Muscle layer of duodenum (tissue), 2 donors: ENCODE results near the gene SCN10A.

Source experiments
- H3K27ac ChIP-seq: one replicate; pipeline ENCODE4 v1.7.0; 2013; ENCODE audit warnings: mild to moderate bottlenecking, low read length
- H3K27me3 ChIP-seq: one replicate; pipeline ENCODE4 v1.7.0; 2013; ENCODE audit warnings: low read depth, mild to moderate bottlenecking, control low read depth, low read length
- H3K36me3 ChIP-seq, 2 donors: one replicate each; pipeline ENCODE4 v1.7.0; 2013; ENCODE audit warnings: low read length in 2 of 2, control low read depth in 1 of 2, mild to moderate bottlenecking in 1 of 2; ENCODE audit not compliant: insufficient read depth in 2 of 2, control insufficient read depth in 1 of 2
- H3K4me1 ChIP-seq, 2 donors: one replicate each; pipeline ENCODE4 v1.7.0; 2013; ENCODE audit warnings: low read length in 2 of 2, mild to moderate bottlenecking in 2 of 2, control low read depth in 1 of 2, moderate library complexity in 1 of 2; ENCODE audit not compliant: insufficient read depth in 2 of 2, control insufficient read depth in 1 of 2
- H3K4me3 ChIP-seq, 2 donors: one replicate each; pipeline ENCODE4 v1.7.0; 2013; ENCODE audit warnings: low read length in 2 of 2, low read depth in 1 of 2, mild to moderate bottlenecking in 1 of 2
- H3K9me3 ChIP-seq, 2 donors: one replicate each; pipeline ENCODE4 v1.7.0; 2013; ENCODE audit warnings: low read length in 2 of 2, control low read depth in 1 of 2, mild to moderate bottlenecking in 1 of 2; ENCODE audit not compliant: control insufficient read depth in 1 of 2
- donor health status: healthy.

Gene SCN10A

DNA sequence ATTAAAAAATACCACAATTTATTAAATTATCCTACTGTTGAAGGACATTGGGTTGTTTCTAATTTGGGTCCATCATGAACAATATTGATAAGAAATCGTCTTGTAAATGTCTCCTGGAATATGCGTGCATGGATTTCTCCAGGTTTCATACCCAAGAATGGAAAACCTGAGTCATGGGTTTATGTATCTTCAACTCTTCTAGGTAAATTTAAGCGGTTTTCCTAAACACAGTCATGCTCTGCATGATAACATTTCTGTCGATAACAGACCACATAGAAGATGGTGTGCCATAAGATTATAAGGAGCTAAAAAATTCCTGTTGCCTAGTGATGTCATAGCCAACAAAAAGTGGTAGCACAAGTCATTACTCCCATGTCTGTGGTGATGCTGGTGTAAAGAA lies 126.7 kb downstream of the SCN10A start:
- no peak overlapping the region for H3K4me3 ChIP-seq
- no peaks in the 10 kb centered on the region for H3K4me1 ChIP-seq
- H3K27ac ChIP-seq, result no peak overlapping the region
- no peaks in the 10 kb centered on the region for H3K27me3 ChIP-seq
- no peaks in the 10 kb centered on the region for H3K36me3 ChIP-seq
- H3K9me3 ChIP-seq, result no peaks in the 10 kb centered on the region

DNA sequence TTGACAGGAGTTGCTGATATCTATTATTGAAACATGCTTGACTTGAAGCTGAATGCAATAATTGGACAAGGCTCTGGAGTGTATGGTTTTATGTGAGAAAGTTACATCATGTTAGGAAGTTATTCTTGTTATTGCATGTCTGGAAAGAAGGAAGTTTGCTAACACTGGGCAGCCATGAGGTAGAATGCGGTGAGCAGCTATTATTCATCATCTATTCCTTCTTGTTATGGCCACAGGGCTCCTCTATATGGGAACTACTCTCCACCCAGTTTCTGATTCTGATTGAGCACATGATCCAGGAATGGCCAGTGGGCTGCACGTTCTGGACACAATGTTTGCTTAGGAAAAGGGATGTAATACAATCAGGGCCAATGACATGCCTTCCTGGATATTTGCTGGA lies 128.7 kb downstream of the SCN10A start:
- no peaks in the 10 kb centered on the region for H3K9me3 ChIP-seq
- H3K27ac ChIP-seq, result no peak overlapping the region
- H3K27me3 ChIP-seq, result no peaks in the 10 kb centered on the region
- H3K36me3 ChIP-seq, result no peaks in the 10 kb centered on the region
- no peak overlapping the region for H3K4me3 ChIP-seq
- H3K4me1 ChIP-seq, result no peaks in the 10 kb centered on the region

DNA sequence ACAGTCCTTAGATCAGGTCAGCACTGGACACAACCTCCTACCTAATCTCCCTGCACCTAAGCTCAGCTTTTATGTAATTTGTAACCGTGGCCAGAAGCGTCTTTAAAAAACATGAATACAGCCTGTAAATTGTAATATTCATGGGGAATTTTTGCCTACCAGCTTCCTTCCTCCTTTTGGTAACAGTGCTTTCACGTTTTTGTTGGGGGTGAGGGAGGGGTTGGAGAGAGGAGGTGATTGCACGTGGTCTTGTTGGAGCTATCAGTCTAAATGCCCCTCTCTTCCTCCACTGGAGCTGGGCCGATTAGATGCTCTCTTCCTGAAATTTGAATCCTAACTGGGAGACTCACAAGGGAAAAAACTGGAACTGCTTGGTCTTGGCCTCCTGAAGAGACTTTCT lies 131.5 kb downstream of the SCN10A start:
- H3K27ac ChIP-seq, result no peak overlapping the region
- H3K9me3 ChIP-seq, result no peaks in the 10 kb centered on the region
- H3K36me3 ChIP-seq, result no peaks in the 10 kb centered on the region
- H3K27me3 ChIP-seq, result no peaks in the 10 kb centered on the region
- H3K4me3 ChIP-seq, result no peak overlapping the region
- no peaks in the 10 kb centered on the region for H3K4me1 ChIP-seq

DNA sequence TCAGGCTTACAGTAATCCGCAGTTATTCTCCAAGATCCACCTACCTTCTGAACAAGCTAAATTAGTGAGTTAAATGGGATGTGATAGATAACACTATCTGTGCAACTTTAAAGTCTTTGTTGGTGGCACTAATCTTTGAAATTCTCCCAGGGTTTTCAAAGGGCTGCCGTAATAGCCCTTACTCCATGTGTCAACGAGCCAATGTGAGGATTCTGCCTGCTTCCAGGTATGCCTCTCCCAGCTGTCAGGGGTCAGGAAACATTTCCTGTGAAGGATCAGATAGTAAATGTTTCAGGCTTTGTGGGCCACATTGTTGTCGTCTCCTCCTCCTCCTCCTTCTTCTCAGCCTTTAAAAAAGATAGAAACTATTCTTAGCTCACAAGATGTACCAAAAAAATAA lies 146.3 kb downstream of the SCN10A start:
- no peaks in the 10 kb centered on the region for H3K36me3 ChIP-seq
- H3K9me3 ChIP-seq, result peaks cover 0 to 3% of the 10 kb centered on the region in 2 donors
- no peaks in the 10 kb centered on the region for H3K27me3 ChIP-seq
- H3K4me3 ChIP-seq, result no peak overlapping the region
- no peak overlapping the region for H3K27ac ChIP-seq
- no peaks in the 10 kb centered on the region for H3K4me1 ChIP-seq

DNA sequence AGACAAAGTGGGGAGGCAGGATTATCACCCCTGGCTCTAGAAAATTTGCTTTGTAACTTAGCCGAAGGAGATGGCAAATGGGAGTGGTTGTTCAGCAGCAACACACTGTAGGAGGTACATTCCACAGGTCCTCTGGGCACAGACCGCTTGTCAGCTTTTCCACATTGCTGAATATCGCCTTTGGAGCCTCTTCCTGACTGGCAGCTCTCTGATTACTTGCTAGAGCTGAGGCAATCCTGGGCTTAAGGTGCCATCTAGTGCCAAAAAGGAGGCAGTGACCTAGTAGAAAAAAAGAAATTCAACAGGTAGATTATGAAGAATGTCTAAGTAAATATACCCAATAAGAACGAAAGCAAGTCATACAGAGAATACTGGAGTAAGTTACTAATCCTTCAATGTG lies 153.5 kb downstream of the SCN10A start:
- Histone ChIP-seq H3K4me1 (no peaks in the 10 kb centered on the region), H3K9me3 (peaks cover 0 to 9% of the 10 kb centered on the region in 2 donors), H3K27me3 (peaks cover 1% of the 10 kb centered on the region), H3K27ac (no peak overlapping the region), H3K4me3 (no peak overlapping the region), H3K36me3 (no peaks in the 10 kb centered on the region)

DNA sequence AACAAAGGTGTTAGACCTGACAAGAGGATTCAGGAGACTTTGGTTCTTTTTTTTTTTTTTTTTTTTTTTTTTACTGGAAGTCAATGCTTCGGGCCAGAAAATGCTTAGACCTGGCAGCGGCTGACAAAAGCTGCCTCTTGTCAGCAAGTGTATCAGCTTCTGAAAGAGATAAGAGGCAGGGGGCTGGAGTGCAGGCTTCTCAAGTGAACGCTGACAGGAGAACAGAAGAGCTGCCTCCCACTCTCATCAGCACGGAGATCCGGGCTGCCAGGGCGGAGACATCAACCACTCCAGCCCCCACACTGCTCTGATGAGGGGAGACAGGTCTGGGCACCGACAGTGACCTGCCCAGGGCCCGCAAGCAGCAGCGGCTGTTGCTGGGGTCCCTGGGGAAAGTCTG lies 157.2 kb downstream of the SCN10A start:
- Histone ChIP-seq H3K36me3 (no peaks in the 10 kb centered on the region), H3K27ac (no peak overlapping the region), H3K4me1 (no peaks in the 10 kb centered on the region), H3K4me3 (no peak overlapping the region), H3K27me3 (peaks cover 9% of the 10 kb centered on the region), H3K9me3 (peaks cover 0 to 9% of the 10 kb centered on the region in 2 donors)

DNA sequence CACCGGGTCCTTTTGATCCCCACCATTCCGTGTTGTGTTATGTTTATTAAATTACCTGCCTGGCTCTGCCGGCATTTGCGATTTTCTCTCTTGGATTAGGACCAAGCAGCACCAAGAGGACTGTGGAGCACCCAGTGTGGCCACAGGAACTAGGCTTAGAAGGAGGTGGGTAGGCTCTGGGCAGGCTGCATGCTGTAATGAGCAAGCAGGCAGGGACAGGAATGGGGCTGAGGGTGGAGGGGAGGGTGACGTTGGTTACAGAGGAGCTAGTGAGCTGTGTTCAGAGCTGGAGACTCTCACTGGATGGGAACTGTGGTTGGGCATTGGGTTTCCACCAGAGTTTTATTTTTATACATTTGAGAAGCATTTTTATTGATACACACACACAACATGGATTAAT lies 158.6 kb downstream of the SCN10A start:
- H3K27ac ChIP-seq, result no peak overlapping the region
- no peaks in the 10 kb centered on the region for H3K36me3 ChIP-seq
- H3K4me1 ChIP-seq, result no peaks in the 10 kb centered on the region
- H3K4me3 ChIP-seq, result no peak overlapping the region
- peaks cover 9% of the 10 kb centered on the region for H3K27me3 ChIP-seq
- peaks cover 0 to 4% of the 10 kb centered on the region in 2 donors for H3K9me3 ChIP-seq

DNA sequence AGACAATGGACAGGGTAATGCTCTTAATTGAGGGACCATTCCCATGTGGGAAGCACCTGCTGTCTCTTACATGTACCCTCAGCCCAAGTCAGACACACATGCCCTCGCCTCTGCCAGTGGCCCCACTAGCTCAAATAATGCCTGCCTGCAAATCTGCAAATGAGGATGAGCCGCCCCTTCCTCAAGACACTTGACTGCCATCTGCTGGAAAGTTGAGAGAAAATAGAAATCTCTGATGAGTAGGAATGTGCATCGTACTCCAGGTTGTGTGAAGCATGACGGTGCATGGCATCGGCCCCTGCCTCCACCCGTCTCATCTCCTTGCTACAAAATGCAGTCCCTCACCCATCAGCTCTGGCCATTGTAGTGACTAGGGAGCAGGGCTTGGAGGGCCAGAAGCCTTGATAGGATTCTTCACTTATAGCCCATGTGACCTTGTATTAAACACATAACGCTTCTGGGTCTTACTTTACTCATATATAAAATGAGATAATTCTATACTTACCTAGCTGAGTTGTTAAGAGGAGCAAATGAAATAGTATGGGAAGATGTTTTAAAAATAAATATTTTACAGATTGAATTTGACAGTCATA lies 160.2 kb downstream of the SCN10A start:
- no peaks in the 10 kb centered on the region for H3K9me3 ChIP-seq
- peaks cover 9% of the 10 kb centered on the region for H3K27me3 ChIP-seq
- no peak overlapping the region for H3K4me3 ChIP-seq
- H3K4me1 ChIP-seq, result peaks cover 0 to 4% of the 10 kb centered on the region in 2 donors
- no peak overlapping the region for H3K27ac ChIP-seq
- H3K36me3 ChIP-seq, result no peaks in the 10 kb centered on the region

DNA sequence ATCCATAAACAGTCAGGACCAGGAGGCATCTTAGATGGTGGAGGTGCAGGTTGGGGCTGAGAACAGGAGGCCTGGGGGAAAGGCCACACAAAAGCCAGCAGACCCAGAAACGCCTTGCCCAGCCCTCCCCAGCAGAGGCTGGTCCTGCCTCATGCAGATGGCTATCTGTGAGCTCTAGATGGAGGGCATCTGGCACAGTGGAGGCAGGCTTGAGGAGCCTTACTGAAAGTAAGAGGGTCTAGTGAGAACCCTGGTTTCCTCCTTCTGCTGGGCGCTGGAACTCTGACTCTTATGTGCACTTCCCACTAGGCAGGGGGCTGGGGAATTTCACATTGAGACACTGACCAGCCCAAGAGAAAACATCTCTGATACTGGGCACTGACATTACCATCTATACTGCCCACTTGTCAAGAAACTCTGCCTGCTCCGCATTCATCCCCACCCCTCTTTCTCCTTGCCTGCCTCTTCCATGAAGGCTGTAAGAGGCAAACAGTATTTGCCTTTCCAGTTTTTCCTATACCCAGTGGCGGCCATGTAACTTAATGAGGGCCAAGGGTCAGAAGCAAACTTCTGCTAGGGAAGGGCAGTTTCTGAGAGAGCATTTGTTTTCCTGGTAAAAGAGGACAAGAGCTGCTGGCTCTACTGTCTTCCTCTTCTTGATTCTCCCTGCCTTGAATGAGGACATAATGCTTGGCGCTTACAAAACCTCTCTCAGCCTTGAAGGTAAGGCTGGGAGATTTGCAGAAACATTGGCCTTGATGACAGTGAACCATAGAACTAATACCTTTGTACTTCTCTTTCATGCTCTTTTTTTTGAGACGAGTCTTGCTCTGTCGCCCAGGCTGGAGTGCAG lies 162.1 kb downstream of the SCN10A start:
- Histone ChIP-seq H3K4me1 (peaks cover 0 to 15% of the 10 kb centered on the region in 2 donors), H3K36me3 (no peaks in the 10 kb centered on the region), H3K4me3 (no peak overlapping the region), H3K27ac (no peak overlapping the region), H3K27me3 (peaks cover 16% of the 10 kb centered on the region), H3K9me3 (no peaks in the 10 kb centered on the region)

DNA sequence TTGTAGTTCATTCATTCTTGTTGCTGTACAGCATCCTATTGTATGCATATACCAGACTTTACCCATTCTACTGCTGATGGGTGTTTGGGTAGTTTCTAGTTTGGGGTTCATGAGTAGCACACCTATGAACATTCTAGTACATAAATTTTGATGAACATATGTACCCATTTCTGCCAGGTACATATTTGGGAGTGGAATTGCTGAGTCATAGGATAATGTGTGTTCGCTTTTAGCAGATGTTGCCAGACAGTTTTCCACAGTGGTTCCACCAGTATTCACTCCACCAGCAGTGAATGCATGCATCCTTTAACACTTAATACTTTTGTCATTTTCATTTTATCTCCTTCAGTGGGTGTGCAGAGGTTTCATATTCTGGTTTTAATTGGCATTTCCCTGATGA lies 163.1 kb downstream of the SCN10A start:
- Histone ChIP-seq H3K4me3 (no peak overlapping the region), H3K9me3 (no peaks in the 10 kb centered on the region), H3K27me3 (peaks cover 25% of the 10 kb centered on the region), H3K27ac (no peak overlapping the region), H3K4me1 (peaks cover 0 to 20% of the 10 kb centered on the region in 2 donors), H3K36me3 (no peaks in the 10 kb centered on the region)

DNA sequence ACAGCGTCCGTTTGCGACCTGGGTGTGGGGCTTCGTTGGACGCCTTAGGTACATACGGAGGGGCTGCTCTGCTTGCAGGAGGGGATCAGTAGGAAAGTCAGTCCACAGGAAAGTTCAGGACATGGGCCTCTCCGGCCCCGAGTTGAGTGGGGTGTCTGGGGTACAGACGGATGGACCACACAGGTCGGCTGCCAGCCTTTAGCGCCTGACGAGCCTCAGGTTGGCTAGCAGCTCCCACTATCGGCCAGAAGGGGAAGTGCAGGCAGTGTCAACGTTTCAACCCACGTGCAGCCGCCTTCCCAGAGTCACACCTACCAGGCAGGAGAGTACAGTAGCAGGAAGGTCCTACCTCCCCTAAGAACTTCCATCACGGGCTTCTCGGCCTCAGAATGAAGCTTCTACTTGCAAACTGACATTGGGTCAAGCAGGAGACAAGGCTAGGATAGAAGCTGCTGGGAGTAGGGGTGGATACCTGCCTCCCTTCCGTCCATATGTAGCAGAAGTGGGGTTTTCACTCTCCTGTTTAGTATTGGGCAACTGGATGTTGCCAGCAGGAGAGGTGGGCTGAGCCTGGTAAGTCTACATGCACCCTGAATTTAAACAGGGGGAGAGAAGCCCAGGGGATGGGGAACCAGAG lies 164.7 kb downstream of the SCN10A start:
- Histone ChIP-seq H3K4me3 (no peak overlapping the region), H3K27me3 (peaks cover 17% of the 10 kb centered on the region), H3K27ac (no peak overlapping the region), H3K36me3 (no peaks in the 10 kb centered on the region), H3K4me1 (peaks cover 0 to 20% of the 10 kb centered on the region in 2 donors), H3K9me3 (no peaks in the 10 kb centered on the region)
